KOPT-K1 (cell line): ENCODE data around the gene NEU2.
"Not testable (repeated sequence)": the region's sequence is repeated elsewhere in the genome, so short reads cannot be mapped to it uniquely, and the experiment has no call there.

Source experiments
- H3K27ac ChIP-seq: fragments of 200-600 bp; sonication (generic); 2 replicates; pipeline ENCODE4 v1.5.1; 2016; ENCODE audit warnings: antibody characterized with exemption, mild to moderate bottlenecking, low read depth, low read length; ENCODE audit not compliant: poor library complexity, severe bottlenecking
- H3K36me3 ChIP-seq: fragments of 200-600 bp; sonication (generic); 2 replicates; pipeline ENCODE4 v1.5.1; 2017; ENCODE audit warnings: antibody characterized with exemption, mild to moderate bottlenecking, low read length, moderate library complexity; ENCODE audit not compliant: insufficient read depth
- H3K9me3 ChIP-seq: fragments of 200-600 bp; sonication (generic); 2 replicates; pipeline ENCODE4 v1.5.1; 2017; ENCODE audit warnings: antibody characterized with exemption, low read length, mild to moderate bottlenecking; ENCODE audit not compliant: insufficient read depth, poor library complexity, severe bottlenecking

The NEU2 gene

GRCh38 chr2:233003658-233004555 lies 28.6 kb upstream of the NEU2 start:
- Histone ChIP-seq H3K9me3 (no peaks in the 10 kb centered on the region), H3K27ac (no peak overlapping the region), H3K36me3 (no peaks in the 10 kb centered on the region)

- no peak overlapping the region for H3K27ac ChIP-seq
- H3K9me3 ChIP-seq, result no peaks in the 10 kb centered on the region
- H3K36me3 ChIP-seq, result no peaks in the 10 kb centered on the region
Measured at GRCh38 chr2:233005096-233005495, 27.4 kb upstream of the NEU2 start.

DNA sequence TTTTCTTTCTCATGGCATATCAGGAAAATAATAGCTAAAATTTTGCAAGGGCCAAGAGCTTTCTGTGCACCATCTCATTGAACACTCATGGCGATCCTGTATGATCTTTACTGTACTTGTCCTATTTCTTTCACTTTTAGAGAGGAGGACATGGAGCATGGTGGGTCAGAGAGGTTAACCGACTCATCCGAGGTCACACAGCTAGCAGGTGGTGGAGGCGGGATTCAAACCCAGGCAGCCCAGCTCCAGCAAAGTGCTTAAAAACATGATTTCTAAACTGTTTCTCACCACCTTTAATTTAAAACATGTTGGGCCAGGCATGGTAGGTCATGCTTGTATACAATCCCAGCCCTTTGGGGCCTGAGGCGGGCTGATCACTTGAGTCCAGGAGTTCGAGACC lies 25.8 kb upstream of the NEU2 start:
- no peak overlapping the region for H3K27ac ChIP-seq
- H3K9me3 ChIP-seq, result no peaks in the 10 kb centered on the region
- H3K36me3 ChIP-seq, result no peaks in the 10 kb centered on the region

GRCh38 chr2:233007270-233007669 lies 25.2 kb upstream of the NEU2 start:
- H3K36me3 ChIP-seq, result no peaks in the 10 kb centered on the region
- H3K9me3 ChIP-seq, result no peaks in the 10 kb centered on the region
- no peak overlapping the region for H3K27ac ChIP-seq

DNA sequence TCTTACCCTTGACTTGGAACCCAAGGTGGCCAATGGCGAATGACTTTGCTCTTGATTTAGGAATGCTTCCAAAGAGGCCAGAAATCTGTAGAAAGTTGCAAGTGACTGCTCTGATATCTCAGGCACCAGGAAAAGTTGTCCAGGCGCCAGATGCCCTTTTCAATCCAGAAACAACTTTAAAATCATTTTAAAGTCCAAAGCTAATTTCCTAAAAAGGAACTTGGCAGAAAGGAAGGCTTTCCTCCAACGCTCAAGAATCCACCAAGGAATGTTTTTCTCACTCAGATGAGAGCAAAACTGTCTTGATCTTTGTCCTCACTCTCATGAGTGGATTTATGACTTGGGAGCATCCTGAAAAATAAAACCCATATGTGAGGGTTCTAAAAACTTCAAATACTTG lies 24.7 kb upstream of the NEU2 start:
- no peaks in the 10 kb centered on the region for H3K9me3 ChIP-seq
- H3K36me3 ChIP-seq, result no peaks in the 10 kb centered on the region
- H3K27ac ChIP-seq, result no peak overlapping the region

DNA sequence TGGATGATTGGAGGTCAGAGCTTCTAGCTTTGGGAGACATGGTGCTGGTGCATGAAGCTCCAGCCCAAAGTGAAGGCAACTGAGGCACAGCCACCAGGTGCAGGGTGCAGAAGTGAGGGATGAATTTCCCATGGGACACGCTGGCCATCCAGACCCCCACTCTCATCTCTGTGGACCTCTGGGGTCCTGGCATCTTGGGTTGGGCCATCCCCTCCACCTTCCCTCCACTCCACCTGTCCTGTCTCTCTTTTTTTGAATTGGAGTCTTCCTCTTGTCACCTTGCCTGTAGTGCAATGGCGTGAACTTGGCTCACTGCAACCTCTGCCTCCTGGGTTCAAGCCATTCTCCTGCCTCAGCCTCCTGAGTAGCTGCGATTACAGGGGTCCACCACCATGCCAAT lies 22.8 kb upstream of the NEU2 start:
- H3K27ac ChIP-seq, result no peak overlapping the region
- no peaks in the 10 kb centered on the region for H3K9me3 ChIP-seq
- no peaks in the 10 kb centered on the region for H3K36me3 ChIP-seq

DNA sequence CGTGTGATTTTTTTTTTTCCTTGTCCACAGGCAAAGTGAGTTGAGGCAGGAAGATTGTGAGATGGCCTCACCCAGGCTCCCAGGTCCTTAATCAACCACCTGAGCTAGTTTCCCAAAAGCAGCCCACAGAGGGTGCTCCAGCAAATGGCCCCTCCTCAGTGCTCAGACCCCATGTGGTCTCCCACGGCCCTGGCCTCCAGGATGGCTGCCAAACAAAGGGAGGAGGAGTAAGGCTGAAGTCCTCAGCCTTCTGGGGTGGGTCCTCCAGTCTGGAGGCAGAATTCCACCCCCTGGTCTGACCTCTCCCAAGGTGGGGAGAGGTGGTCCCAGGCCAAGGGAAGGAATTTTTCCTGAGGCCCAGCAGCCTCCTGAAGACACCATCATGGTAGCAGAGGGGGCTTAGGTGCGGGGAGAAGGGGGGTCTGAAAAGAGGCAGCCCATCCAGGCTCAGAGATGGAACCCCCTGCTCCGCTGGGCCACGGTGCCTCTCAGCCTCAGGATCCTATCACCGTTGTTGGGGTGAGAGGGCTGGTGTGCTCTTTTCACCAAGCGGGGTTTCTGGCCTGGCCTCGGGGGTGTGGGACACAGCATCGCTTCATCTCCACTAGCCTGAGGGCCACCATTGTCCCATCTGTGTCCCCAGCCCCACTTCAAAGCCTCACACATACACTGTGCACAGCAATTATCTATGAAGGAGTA lies 21.8 kb upstream of the NEU2 start:
- H3K9me3 ChIP-seq, result no peaks in the 10 kb centered on the region
- H3K36me3 ChIP-seq, result no peaks in the 10 kb centered on the region
- no peak overlapping the region for H3K27ac ChIP-seq

GRCh38 chr2:233011268-233011650 lies 21.2 kb upstream of the NEU2 start:
- no peaks in the 10 kb centered on the region for H3K9me3 ChIP-seq
- no peak overlapping the region for H3K27ac ChIP-seq
- H3K36me3 ChIP-seq, result no peaks in the 10 kb centered on the region

- Histone ChIP-seq H3K36me3 (no peaks in the 10 kb centered on the region), H3K27ac (no peak overlapping the region), H3K9me3 (no peaks in the 10 kb centered on the region)
Measured at GRCh38 chr2:233011702-233012131, 20.8 kb upstream of the NEU2 start.

DNA sequence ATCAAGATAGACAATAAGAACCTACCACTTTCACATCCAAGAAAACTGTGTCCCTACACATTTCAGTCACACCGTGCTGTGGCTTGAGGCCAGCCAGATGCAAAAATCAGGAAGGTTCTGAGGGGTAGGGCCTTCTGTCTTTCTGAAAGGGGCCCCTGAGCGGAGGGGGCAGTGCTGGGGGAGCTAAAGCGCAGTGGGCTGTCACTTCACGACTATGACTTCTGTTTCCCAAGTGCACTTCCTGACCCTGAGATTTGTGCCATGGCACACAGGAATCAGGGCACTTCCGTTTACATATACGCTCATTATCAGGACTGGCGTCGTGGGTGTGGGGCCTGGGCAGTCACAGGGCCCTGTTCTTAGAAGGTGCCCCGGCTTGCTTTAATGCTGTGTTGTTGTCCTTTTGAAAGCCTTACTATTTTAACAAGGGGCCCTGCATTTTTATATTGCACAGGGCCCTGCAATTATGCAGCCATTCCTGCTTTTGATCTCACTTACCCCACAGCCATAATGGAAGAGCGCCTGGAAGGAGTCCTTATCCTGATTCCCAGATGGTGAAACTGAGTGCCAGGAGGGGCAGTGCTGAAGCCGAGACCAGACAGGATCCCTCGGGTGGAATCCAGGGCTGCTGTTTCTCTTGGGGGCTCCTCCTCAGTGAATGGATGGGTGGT lies 20.0 kb upstream of the NEU2 start:
- no peaks in the 10 kb centered on the region for H3K36me3 ChIP-seq
- H3K9me3 ChIP-seq, result no peaks in the 10 kb centered on the region
- no peak overlapping the region for H3K27ac ChIP-seq

DNA sequence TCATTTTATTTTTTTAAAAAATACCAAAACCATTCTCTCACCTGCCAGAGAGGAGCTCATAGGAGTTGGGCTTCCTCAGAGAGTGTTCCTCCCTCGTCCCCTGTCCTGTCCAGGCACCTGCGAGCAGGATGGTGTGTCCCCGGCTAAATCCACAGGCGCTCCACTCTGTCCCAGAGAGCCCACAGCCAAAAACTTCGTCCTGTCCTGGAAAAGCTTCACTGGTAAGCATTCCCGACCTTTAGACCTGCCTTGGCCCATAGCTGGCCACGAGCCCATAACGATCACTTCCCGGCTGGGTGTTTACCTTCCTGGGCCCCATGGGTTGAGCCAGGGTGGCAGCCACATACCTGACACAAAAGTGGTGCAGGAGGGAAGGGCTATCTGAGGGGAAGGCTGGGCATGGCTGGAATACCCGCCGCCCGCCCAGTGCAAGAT lies 19.4 kb upstream of the NEU2 start, which contains the start of gene NGEF:
Gene NGEF (minus strand): TSS at position 230 of the 435 bp plus-strand sequence. CDS start 38,366 bp downstream, outside the sequence.
- no peaks in the 10 kb centered on the region for H3K9me3 ChIP-seq
- H3K36me3 ChIP-seq, result no peaks in the 10 kb centered on the region
- no peak within 1 kb of the TSS for H3K27ac ChIP-seq

DNA sequence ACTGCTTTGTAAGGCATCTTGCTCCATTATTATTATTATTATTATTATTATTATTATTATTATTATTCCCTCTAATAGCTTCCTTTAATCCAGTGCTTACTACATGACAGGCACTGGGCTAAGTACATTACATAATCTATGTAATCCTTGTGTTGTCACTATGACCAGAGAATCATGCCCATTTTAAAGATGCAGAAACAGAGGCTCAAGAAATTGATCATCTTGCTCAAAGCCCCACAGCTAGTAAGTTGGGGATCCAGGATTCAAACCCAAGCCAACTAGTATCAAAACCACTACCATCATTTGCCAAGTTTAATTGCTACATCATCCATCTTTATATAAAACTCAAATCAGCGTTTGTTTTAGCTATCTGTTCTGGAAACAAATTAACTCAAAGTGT lies 18.8 kb upstream of the NEU2 start:
- Histone ChIP-seq H3K9me3 (no peaks in the 10 kb centered on the region), H3K27ac (no peak overlapping the region), H3K36me3 (no peaks in the 10 kb centered on the region)

DNA sequence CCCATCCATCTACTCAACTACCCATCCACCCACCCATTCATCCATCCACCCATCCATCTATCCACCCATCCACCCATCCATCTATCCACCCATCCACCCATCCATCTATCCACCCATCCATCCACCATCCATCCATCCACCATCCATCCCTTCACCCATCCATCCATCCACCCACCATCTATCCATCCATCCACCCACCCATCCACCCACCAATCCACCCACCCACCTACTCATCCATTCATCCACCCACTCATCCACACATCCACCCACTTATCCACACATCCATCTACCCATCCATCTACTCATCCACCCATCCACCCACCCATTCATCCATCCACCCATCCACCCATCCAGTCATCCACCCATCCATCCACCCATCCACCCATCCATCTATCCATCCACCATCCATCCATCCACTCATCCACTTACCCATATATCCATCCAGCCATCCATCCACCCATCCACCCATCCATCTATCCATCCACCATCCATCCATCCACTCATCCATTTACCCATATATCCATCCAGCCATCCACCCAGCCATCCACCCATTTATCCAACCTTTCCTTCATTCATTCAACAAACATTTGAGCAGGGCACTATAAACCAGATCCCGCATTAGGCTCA lies 17.3 kb upstream of the NEU2 start:
- Histone ChIP-seq H3K9me3 (no peaks in the 10 kb centered on the region), H3K36me3 (no peaks in the 10 kb centered on the region), H3K27ac (no peak overlapping the region)

DNA sequence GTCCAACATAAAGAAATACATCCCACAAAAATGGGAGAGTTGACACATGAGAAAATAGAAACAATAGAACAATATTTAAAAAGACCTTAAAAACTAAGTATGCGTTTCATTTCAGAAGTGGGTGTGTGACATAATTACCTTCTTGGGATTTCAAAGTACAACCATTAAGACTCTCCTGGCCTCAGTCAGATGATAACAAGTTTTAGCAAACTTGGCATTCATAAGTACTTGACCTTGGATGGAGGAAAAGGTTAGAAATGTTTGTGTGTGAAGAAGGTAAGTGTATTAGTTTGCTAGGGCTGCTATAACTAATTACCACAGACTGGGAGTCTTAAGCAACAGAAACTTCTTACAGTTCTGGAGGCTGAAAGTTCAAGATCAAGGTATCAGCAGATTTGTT lies 14.5 kb upstream of the NEU2 start:
- Histone ChIP-seq H3K27ac (no peak overlapping the region), H3K36me3 (no peaks in the 10 kb centered on the region)

GRCh38 chr2:233019610-233020009 lies 12.9 kb upstream of the NEU2 start:
- H3K36me3 ChIP-seq, H3K27ac ChIP-seq, H3K9me3 ChIP-seq: not testable (repeated sequence)

More for the DNA sequence above, 14.5 kb upstream of the NEU2 start:
- no peaks in the 10 kb centered on the region for H3K9me3 ChIP-seq
